Ishikawa (cell line): ENCODE results near the gene POLG2.

Experiments used
- CEBPB ChIP-seq: IDR thresholded peaks from 2 replicates; pipeline ENCODE4 v1.6.1; 2012
- CREB1 ChIP-seq: IDR thresholded peaks from 2 replicates; pipeline ENCODE4 v1.6.1; 2012; ENCODE audit warnings: low read depth
- EGR1 ChIP-seq: IDR thresholded peaks from 2 replicates; pipeline ENCODE4 v1.6.1; 2012
- EP300 ChIP-seq: IDR thresholded peaks from 2 replicates; pipeline ENCODE4 v1.6.1; 2012; ENCODE audit warnings: borderline replicate concordance
- FOXM1 ChIP-seq: IDR thresholded peaks from 2 replicates; pipeline ENCODE4 v1.6.1; 2012; ENCODE audit warnings: low read depth, borderline replicate concordance
- MAX ChIP-seq: IDR thresholded peaks from 2 replicates; pipeline ENCODE4 v1.6.1; 2012
- NFIC ChIP-seq: IDR thresholded peaks from 2 replicates; pipeline ENCODE4 v1.6.1; 2012
- RAD21 ChIP-seq: IDR thresholded peaks from 2 replicates; pipeline ENCODE4 v1.6.1; 2012; ENCODE audit warnings: low read depth
- TAF1 ChIP-seq: IDR thresholded peaks from 2 replicates; pipeline ENCODE4 v1.6.1; 2012; ENCODE audit warnings: low read depth, mild to moderate bottlenecking
- TCF12 ChIP-seq: IDR thresholded peaks from 2 replicates; pipeline ENCODE4 v1.6.1; 2012; ENCODE audit warnings: low read depth
- TEAD4 ChIP-seq: IDR thresholded peaks from 2 replicates; pipeline ENCODE4 v1.6.1; 2012
- YY1 ChIP-seq: IDR thresholded peaks from 2 replicates; pipeline ENCODE4 v1.6.1; 2012; ENCODE audit warnings: low read depth
- ZBTB7A ChIP-seq: IDR thresholded peaks from 2 replicates; pipeline ENCODE4 v1.6.1; 2012; ENCODE audit warnings: low read depth
- TF ChIP-seq, protein P1 (sequence below): IDR thresholded peaks from 2 replicates; pipeline ENCODE4 v1.6.1; 2012; ENCODE audit warnings: low read depth, mild to moderate bottlenecking
- TF ChIP-seq, protein P2 (sequence below): IDR thresholded peaks from 2 replicates; pipeline ENCODE4 v1.6.1; 2012

The POLG2 gene

GRCh38 chr17:64470625-64471024, 26.2 kb downstream of the POLG2 start:
- TF ChIP-seq YY1, result no peak
- no peak for TF ChIP-seq TEAD4
- TF ChIP-seq CREB1, result no peak
- TF ChIP-seq FOXM1, result no peak
- TF ChIP-seq, protein P1, sequence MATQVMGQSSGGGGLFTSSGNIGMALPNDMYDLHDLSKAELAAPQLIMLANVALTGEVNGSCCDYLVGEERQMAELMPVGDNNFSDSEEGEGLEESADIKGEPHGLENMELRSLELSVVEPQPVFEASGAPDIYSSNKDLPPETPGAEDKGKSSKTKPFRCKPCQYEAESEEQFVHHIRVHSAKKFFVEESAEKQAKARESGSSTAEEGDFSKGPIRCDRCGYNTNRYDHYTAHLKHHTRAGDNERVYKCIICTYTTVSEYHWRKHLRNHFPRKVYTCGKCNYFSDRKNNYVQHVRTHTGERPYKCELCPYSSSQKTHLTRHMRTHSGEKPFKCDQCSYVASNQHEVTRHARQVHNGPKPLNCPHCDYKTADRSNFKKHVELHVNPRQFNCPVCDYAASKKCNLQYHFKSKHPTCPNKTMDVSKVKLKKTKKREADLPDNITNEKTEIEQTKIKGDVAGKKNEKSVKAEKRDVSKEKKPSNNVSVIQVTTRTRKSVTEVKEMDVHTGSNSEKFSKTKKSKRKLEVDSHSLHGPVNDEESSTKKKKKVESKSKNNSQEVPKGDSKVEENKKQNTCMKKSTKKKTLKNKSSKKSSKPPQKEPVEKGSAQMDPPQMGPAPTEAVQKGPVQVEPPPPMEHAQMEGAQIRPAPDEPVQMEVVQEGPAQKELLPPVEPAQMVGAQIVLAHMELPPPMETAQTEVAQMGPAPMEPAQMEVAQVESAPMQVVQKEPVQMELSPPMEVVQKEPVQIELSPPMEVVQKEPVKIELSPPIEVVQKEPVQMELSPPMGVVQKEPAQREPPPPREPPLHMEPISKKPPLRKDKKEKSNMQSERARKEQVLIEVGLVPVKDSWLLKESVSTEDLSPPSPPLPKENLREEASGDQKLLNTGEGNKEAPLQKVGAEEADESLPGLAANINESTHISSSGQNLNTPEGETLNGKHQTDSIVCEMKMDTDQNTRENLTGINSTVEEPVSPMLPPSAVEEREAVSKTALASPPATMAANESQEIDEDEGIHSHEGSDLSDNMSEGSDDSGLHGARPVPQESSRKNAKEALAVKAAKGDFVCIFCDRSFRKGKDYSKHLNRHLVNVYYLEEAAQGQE, result no peak
- TF ChIP-seq EGR1, result no peak
- TF ChIP-seq NFIC, result no peak
- no peak for TF ChIP-seq EP300
- TF ChIP-seq RAD21, result no peak
- TF ChIP-seq TCF12, result no peak
- TF ChIP-seq TAF1, result no peak
- TF ChIP-seq ZBTB7A, result no peak
- TF ChIP-seq, protein P2, sequence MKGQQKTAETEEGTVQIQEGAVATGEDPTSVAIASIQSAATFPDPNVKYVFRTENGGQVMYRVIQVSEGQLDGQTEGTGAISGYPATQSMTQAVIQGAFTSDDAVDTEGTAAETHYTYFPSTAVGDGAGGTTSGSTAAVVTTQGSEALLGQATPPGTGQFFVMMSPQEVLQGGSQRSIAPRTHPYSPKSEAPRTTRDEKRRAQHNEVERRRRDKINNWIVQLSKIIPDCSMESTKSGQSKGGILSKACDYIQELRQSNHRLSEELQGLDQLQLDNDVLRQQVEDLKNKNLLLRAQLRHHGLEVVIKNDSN, result no peak
- no peak for TF ChIP-seq MAX
- no peak for TF ChIP-seq CEBPB

DNA sequence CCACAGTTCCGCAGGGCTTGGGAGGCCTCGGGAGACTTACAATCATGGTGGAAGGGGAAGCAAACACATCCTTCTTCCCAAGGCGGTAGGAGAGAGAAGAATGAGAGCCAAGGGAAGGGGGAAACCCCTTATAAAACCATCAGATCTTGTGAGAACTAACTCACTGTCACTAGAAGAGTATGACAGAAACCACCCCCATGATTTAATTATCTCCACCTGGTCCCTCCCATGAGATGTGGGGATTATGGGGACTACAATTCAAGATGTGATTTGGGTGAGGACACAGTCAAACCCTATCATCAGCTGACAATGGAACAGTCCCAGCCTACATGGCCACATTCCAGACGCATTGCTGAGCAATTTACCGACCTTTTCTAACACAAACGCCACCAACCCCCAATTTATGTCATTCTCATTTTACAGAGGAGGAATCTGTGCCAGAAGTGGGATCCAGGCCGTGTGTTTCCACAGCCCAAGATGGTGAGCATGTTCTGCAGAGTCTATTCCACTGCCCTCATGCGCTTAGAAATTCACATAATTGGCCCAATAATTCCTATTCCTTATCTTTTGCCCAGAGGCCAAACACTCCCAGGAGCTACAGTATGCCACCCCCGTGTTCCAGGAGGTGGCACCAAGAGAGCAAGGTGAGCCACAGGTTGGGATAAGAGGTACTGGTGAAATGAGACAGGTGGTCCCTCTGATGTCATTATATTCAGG, 30.7 kb downstream of the POLG2 start:
- TF ChIP-seq TEAD4, result peak; percentile 36; the same call in 1 of the 2 replicates
- TF ChIP-seq, protein P2, result no peak
- TF ChIP-seq, protein P1, result no peak

DNA sequence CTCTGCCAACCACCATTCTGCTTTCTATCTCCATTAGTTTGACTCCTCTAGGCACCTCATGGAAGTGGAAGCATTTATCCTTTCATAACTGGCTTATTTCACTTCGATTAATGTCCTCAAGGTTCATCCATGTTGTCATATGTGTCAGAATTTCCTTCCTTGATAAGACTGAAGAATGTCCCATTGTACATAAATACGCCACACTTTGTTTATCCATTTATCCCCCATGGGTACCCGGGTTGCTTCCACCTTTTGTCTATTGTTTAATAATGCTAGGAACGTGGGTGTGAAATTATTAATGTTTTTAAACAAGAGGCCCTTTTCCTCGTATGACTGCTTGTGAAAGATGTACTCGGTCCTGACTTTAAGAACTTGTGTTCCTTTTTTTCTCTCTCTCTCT, 35.1 kb downstream of the POLG2 start:
- TF ChIP-seq NFIC (no peak), TAF1 (no peak), FOXM1 (no peak), TCF12 (no peak), EP300 (no peak), EGR1 (no peak), YY1 (no peak), ZBTB7A (no peak), RAD21 (no peak), CREB1 (no peak), CEBPB (no peak), MAX (no peak), TEAD4 (no peak)
- TF ChIP-seq, protein P1, result no peak
- TF ChIP-seq, protein P2, result no peak

GRCh38 chr17:64460955-64461354, 35.9 kb downstream of the POLG2 start:
- TF ChIP-seq NFIC, result no peak
- TF ChIP-seq ZBTB7A, result no peak

DNA sequence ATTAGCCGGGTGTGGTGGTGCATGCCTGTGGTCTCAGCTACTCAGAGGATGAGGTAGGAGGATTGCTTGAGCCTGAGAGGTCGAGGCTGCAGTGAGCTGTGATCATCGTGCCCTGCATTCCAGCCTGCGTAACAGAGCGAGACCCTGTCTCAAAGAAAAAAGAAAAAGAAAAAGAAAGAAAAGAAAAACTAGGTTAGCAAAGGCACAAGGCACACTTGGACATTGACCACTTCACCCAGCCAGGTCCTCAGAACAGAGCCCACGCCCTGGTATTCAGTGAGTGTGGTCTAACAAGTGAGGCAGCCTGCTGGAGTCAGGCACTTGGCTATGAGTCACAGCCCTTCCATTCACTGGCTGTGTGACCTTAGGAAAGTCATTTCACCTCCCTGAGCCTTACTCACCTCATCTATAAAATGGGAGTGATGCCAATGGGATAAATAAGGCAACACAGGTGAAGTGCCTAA, 37.5 kb downstream of the POLG2 start:
- TF ChIP-seq FOXM1 (no peak), NFIC (no peak)
